ENCODE data around the gene ANKRD29.

Gene ANKRD29

GRCh38 chr18:23588836-23589560 lies 73.7 kb downstream of the ANKRD29 start:
- Histone ChIP-seq H3K36me3 (ENCODE audit: insufficient read depth, low read length) (no peaks in the 10 kb centered on the region), H3K9ac (ENCODE audit: insufficient read length) (no peak overlapping the region), H3K27ac (no peak overlapping the region), H3K9me3 (ENCODE audit: low read depth, low read length) (no peaks in the 10 kb centered on the region), H3K4me3 (no peak overlapping the region)
- no peak for TF ChIP-seq EZH2 (IDR thresholded peaks at IDR 0.05)
- no peak for TF ChIP-seq POLR2AphosphoS5 (IDR thresholded peaks at IDR 0.05; ENCODE audit: borderline replicate concordance, low read depth, low read length)
- TF ChIP-seq FOXP2 (optimal IDR thresholded peaks at IDR 0.05; ENCODE audit: control extremely low read depth, extremely low read length, insufficient read depth), result no peak
- no peak for DNase-seq (ENCODE audit: low read depth, low spot score)

- Histone ChIP-seq H3K4me3 (peak overlapping the region; percentile 92), H3K27ac (no peak overlapping the region), H3K36me3 (ENCODE audit: insufficient read depth, low read length) (no peaks in the 10 kb centered on the region), H3K9ac (ENCODE audit: insufficient read length) (peak overlapping the region; percentile 11), H3K9me3 (ENCODE audit: low read depth, low read length) (no peaks in the 10 kb centered on the region)
- no peak for DNase-seq (ENCODE audit: low read depth, low spot score)
- TF ChIP-seq FOXP2 (optimal IDR thresholded peaks at IDR 0.05; ENCODE audit: control extremely low read depth, extremely low read length, insufficient read depth) (no peak), EZH2 (IDR thresholded peaks at IDR 0.05) (no peak)
These were observed 75.5 kb downstream of the ANKRD29 start for GRCh38 chr18:23587220-23587642.

- no peaks in the 10 kb centered on the region for H3K36me3 ChIP-seq (ENCODE audit: insufficient read depth, low read length)
These were observed 76.2 kb downstream of the ANKRD29 start, which contains the start of gene NPC1 for GRCh38 chr18:23586249-23587196. NPC1 (minus strand) TSS chr18:23586506; CDS start chr18:23586343, 163 bp downstream.

GRCh38 chr18:23585897-23586248 lies 76.8 kb downstream of the ANKRD29 start:
- TF ChIP-seq FOXP2 (optimal IDR thresholded peaks at IDR 0.05; ENCODE audit: control extremely low read depth, extremely low read length, insufficient read depth) (no peak), POLR2AphosphoS5 (IDR thresholded peaks at IDR 0.05; ENCODE audit: borderline replicate concordance, low read depth, low read length) (no peak), EZH2 (IDR thresholded peaks at IDR 0.05) (no peak)
- H3K9me3 ChIP-seq (ENCODE audit: low read depth, low read length), result no peaks in the 10 kb centered on the region
- H3K9ac ChIP-seq (ENCODE audit: insufficient read length), result peak overlapping the region; percentile 84
- no peak for DNase-seq (ENCODE audit: low read depth, low spot score)
- H3K27ac ChIP-seq, result no peak overlapping the region
- no peaks in the 10 kb centered on the region for H3K36me3 ChIP-seq (ENCODE audit: insufficient read depth, low read length)
- H3K4me3 ChIP-seq, result peak overlapping the region; percentile 92

More at GRCh38 chr18:23586249-23587196, 76.2 kb downstream of the ANKRD29 start, which contains the start of gene NPC1:
- Histone ChIP-seq H3K9me3 (ENCODE audit: low read depth, low read length) (no peaks in the 10 kb centered on the region), H3K27ac (peak within 1 kb of the TSS; percentile 85; the same call in 1 of the 2 replicates), H3K4me3 (peak within 1 kb of the TSS; percentile 92), H3K9ac (ENCODE audit: insufficient read length) (peak within 1 kb of the TSS; percentile 84)
- no peak for DNase-seq (ENCODE audit: low read depth, low spot score)
- TF ChIP-seq POLR2AphosphoS5 (IDR thresholded peaks at IDR 0.05; ENCODE audit: borderline replicate concordance, low read depth, low read length) (peak; percentile 86), FOXP2 (optimal IDR thresholded peaks at IDR 0.05; ENCODE audit: control extremely low read depth, extremely low read length, insufficient read depth) (peak; percentile 10), EZH2 (IDR thresholded peaks at IDR 0.05) (no peak)

GRCh38 chr18:23585007-23585871 lies 77.5 kb downstream of the ANKRD29 start:
- no peaks in the 10 kb centered on the region for H3K36me3 ChIP-seq (ENCODE audit: insufficient read depth, low read length)
- no peak overlapping the region for H3K27ac ChIP-seq
- no peak for DNase-seq (ENCODE audit: low read depth, low spot score)
- TF ChIP-seq POLR2AphosphoS5 (IDR thresholded peaks at IDR 0.05; ENCODE audit: borderline replicate concordance, low read depth, low read length) (no peak), EZH2 (IDR thresholded peaks at IDR 0.05) (no peak), FOXP2 (optimal IDR thresholded peaks at IDR 0.05; ENCODE audit: control extremely low read depth, extremely low read length, insufficient read depth) (no peak)
- peak overlapping the region; percentile 84 for H3K9ac ChIP-seq (ENCODE audit: insufficient read length)
- H3K9me3 ChIP-seq (ENCODE audit: low read depth, low read length), result no peaks in the 10 kb centered on the region
- H3K4me3 ChIP-seq, result peak overlapping the region; percentile 92

DNA sequence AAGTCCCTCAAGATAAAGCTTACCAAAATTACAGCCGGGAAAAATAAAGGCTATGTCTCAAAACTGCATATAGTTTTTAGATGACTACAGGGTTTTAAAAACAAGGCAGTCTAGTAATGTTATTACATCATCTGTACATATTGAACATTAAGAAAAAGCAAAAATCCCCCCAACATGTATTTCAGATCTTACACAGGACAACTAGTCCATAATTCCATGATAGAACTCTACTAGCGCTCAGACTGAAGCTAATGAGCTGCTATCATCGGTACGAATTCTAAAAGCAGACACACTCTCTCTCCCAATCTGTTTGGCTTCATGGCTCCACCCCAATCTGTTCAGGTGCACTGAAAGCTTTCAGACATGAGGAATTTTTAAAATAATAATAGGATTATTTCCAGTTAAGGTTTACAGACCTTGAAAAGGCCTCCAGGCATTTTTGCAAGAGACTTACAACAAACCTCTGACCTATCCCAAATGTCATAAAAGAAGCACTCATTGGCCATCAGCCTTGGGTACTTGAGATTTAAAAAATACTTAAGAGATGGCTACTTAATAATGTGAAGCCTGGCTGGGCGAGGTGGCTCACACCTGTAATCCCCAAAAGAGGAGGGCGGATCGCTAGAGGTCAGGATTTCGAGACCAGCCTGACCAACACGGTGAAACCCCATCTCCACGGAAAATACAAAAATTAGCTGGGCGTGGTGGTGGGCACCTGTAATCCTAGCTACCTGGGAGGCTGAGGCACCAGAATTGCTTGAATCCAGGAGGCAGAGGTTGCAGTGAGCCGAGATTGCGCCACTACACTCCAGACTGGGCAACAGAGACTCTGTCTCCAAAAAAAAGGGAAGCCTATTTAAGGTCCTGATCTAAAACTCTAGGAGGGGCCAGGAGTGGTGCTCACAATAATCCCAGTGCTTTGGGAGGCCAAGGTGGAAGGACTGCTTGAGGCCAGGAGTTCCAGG lies 78.4 kb downstream of the ANKRD29 start:
- TF ChIP-seq EZH2 (IDR thresholded peaks at IDR 0.05), result no peak
- no peak for TF ChIP-seq POLR2AphosphoS5 (IDR thresholded peaks at IDR 0.05; ENCODE audit: borderline replicate concordance, low read depth, low read length)
- no peak for TF ChIP-seq FOXP2 (optimal IDR thresholded peaks at IDR 0.05; ENCODE audit: control extremely low read depth, extremely low read length, insufficient read depth)
- no peaks in the 10 kb centered on the region for H3K9me3 ChIP-seq (ENCODE audit: low read depth, low read length)
- DNase-seq (ENCODE audit: low read depth, low spot score), result no peak
- no peak overlapping the region for H3K9ac ChIP-seq (ENCODE audit: insufficient read length)
- no peak overlapping the region for H3K27ac ChIP-seq
- H3K36me3 ChIP-seq (ENCODE audit: insufficient read depth, low read length), result no peaks in the 10 kb centered on the region
- no peak overlapping the region for H3K4me3 ChIP-seq

Data from SK-N-MC (cell line).